Heart left ventricle (tissue), 16 donors: ENCODE measurements around the gene TMEM220. TPM values are rescaled to one million over a fixed set of nuclear protein-coding genes. Genes with fewer than 3 reads are reported as not detected.

Experiments
- ATAC-seq, 4 donors: fragments of 200-7000 bp; cut with Tn5 transposase; one replicate each; pipeline ENCODE4 v1.9.1; 2020 to 2022; ENCODE audit warnings: moderate library complexity in 4 of 4, mild to moderate bottlenecking in 3 of 4, moderate number of reproducible peaks in 1 of 4
- DNase-seq, 5 donors: peaks; one replicate each; pipeline ENCODE4 v3.0.0-alpha.2; 2020
- H3K27ac ChIP-seq, 12 donors: fragments of 200-600 bp; sonication (generic) in 4 of 12; one replicate each; pipeline versions ENCODE4 v1.5.0 to v1.8.0; 2016 to 2022; ENCODE audit warnings: mild to moderate bottlenecking in 2 of 12
- H3K27me3 ChIP-seq, 9 donors: fragments of 200-600 bp; sonication (generic) in 2 of 9; one replicate each; pipeline versions ENCODE4 v1.5.1 to v1.8.0; 2016 to 2022; ENCODE audit warnings: mild to moderate bottlenecking in 3 of 9
- H3K36me3 ChIP-seq, 9 donors: fragments of 200-600 bp; sonication (generic) in 2 of 9; one replicate each; pipeline versions ENCODE4 v1.5.0 to v1.8.0; 2018 to 2022; ENCODE audit warnings: mild to moderate bottlenecking in 2 of 9
- H3K4me1 ChIP-seq, 12 donors: fragments of 200-600 bp; sonication (generic) in 4 of 12; one replicate each; pipeline versions ENCODE4 v1.5.0 to v1.8.0; 2016 to 2022; ENCODE audit warnings: mild to moderate bottlenecking in 3 of 12
- H3K4me3 ChIP-seq, 12 donors: fragments of 200-600 bp; sonication (generic) in 4 of 12; one replicate each; pipeline versions ENCODE4 v1.5.0 to v1.8.0; 2017 to 2022; ENCODE audit warnings: mild to moderate bottlenecking in 9 of 12, moderate library complexity in 4 of 12
- H3K9me3 ChIP-seq, 12 donors: fragments of 200-600 bp; sonication (generic) in 4 of 12; one replicate each; pipeline versions ENCODE4 v1.5.0 to v1.8.0; 2016 to 2022; ENCODE audit warnings: mild to moderate bottlenecking in 1 of 12
- CTCF ChIP-seq, 12 donors: fragments of 200-600 bp; sonication (generic) in 4 of 12; IDR thresholded peaks; one replicate each; pipeline versions ENCODE4 v1.5.0 to v1.8.0; 2018 to 2022; ENCODE audit warnings: antibody characterized with exemption in 12 of 12, mild to moderate bottlenecking in 5 of 12
- POLR2A ChIP-seq, 2 donors: fragments of 450-650 bp; IDR thresholded peaks; one replicate each; pipeline ENCODE4 v1.6.1; 2017; ENCODE audit warnings: antibody characterized with exemption in 2 of 2, mild to moderate bottlenecking in 2 of 2, moderate library complexity in 2 of 2
- WGBS, 4 donors: extraction: QIAGEN DNeasy Blood & Tissue Kit in 2 of 4; methylation state at CpG; one replicate each; pipeline versions ENCODE4 v1.1.5 to v1.1.7; 2013 to 2018; 5-methylcytosine and 5-hydroxymethylcytosine counted together
- intact Hi-C, 10 donors: fragments of 100-400 bp; cut with DNase I; formaldehyde crosslinking; loops; one replicate each; pipeline versions ENCODE4 v1.11.1 to v1.14.2; 2022
- polyA plus RNA-seq, 2 donors: library from polyadenylated mRNA; stranded (reverse); fragments of 200-250 nt; gene quantifications; one replicate each; pipeline ENCODE4 v1.2.3, GENCODE V29; 2013
- total RNA-seq, 9 donors: library from RNA; depleted of rRNA in 2 of 9; stranded (reverse); fragments of >200 nt in 2 of 9; fragmentation: NEBNext Ultra II Directional in 3 of 9; extraction: Animal tissue kit (Norgen Biotek cat#: 25700) in 3 of 9; gene quantifications; one replicate each; pipeline versions ENCODE4 v1.1.0 to v1.2.4, GENCODE V29; 2016 to 2023
- donor health status: ischemic (EF 13 %, LVEDD 7.1; RV severe dilation, severe dysfunction).
- donor health status: healthy with polysubstance abuse.
- donor health status: DM: no; HTN: yes; CAD: no.
- donor health status: DM: no; HTN: no; CAD: no.
- donor health status: ischemic (EF 25% LVEDD 6.9; RV normal size, moderate dysfunction).
- donor health status: ischemic (EF 25% LVEDD 5.7; RV mildly dilated, moderate dysfunction).
- donor health status: healthy.
- donor health status: DM: yes; HTN: yes; CAD: no.
- donor health status: ischemic (EF 35%, LVEDD 5.7; RV mildly dilated, moderate dysfunction).
- donor health status: nonischemic (EF 11% LVEDD 7.7; RV severe dilation, severe dysfunction).
- donor health status: DM: yes; HTN: yes; CAD: no.
- donor health status: PGD.
- donor health status: ischemic (EF 29% LVEDD 5.4; RV normal size, mild dysfunction).
- donor health status: nonischemic (EF 23%, LVEDD 6.1; RV moderate dilation, normal function).

TMEM220 gene
- total and polyA plus RNA-seq, 11 donors = 3.2 to 13.9 (median 6.3) TPM

- DNase-seq = no peak
- intact Hi-C loops = loop anchor here in 1 of 10 donors (5.0 kb wide), 1 partner anchor 79 kb away; the partner anchor contains the start of gene PIRT
- no peak overlapping the region for H3K27ac ChIP-seq
- no peaks in the 10 kb centered on the region for H3K9me3 ChIP-seq
- TF ChIP-seq POLR2A (IDR thresholded peaks at IDR 0.05) (no peak), CTCF (IDR thresholded peaks at IDR 0.05) (no peak)
- no peak overlapping the region for H3K4me3 ChIP-seq
- peaks cover 0 to 6% (median 0%) of the 10 kb centered on the region in 12 donors for H3K4me1 ChIP-seq
- WGBS, 4 donors = 85 to 92% (median 89%) methylated on average over 6 of the region's 6 CpGs
- no peaks in the 10 kb centered on the region for H3K27me3 ChIP-seq
- no peak for ATAC-seq
- no peaks in the 10 kb centered on the region for H3K36me3 ChIP-seq
These were observed 28.2 kb upstream of the TMEM220 start for GRCh38 chr17:10758062-10758461.

- Histone ChIP-seq H3K36me3 (no peaks in the 10 kb centered on the region), H3K4me3 (no peak overlapping the region), H3K9me3 (no peaks in the 10 kb centered on the region), H3K27ac (no peak overlapping the region), H3K4me1 (peaks cover 0 to 6% (median 0%) of the 10 kb centered on the region in 12 donors), H3K27me3 (no peaks in the 10 kb centered on the region)
- intact Hi-C loops = loop anchor here in 1 of 10 donors (5.0 kb wide), 1 partner anchor 80 kb away; the partner anchor contains the start of gene PIRT
- WGBS, 4 donors = 65 to 77% (median 67%) methylated on average over 2 of the region's 2 CpGs
- DNase-seq (no peak), ATAC-seq (no peak)
- TF ChIP-seq POLR2A (IDR thresholded peaks at IDR 0.05) = no peak
- no peak for TF ChIP-seq CTCF (IDR thresholded peaks at IDR 0.05)
These were observed 27.8 kb upstream of the TMEM220 start for GRCh38 chr17:10757647-10758046.

- Histone ChIP-seq H3K36me3 (no peaks in the 10 kb centered on the region), H3K27ac (no peak overlapping the region), H3K9me3 (no peaks in the 10 kb centered on the region), H3K4me3 (no peak overlapping the region), H3K27me3 (no peaks in the 10 kb centered on the region), H3K4me1 (peaks cover 0 to 6% (median 0%) of the 10 kb centered on the region in 12 donors)
- TF ChIP-seq CTCF (IDR thresholded peaks at IDR 0.05) (no peak), POLR2A (IDR thresholded peaks at IDR 0.05) (no peak)
- ATAC-seq (no peak), DNase-seq (no peak)
- intact Hi-C loops = loop anchor here in 1 of 10 donors (5.0 kb wide), 1 partner anchor 80 kb away; the partner anchor contains the start of gene PIRT
- 78 to 88% (median 84%) methylated on average over 5 to 6 of the region's 6 CpGs for WGBS, 4 donors
These were observed 27.2 kb upstream of the TMEM220 start for GRCh38 chr17:10757067-10757466.

GRCh38 chr17:10756619-10757018 lies 26.8 kb upstream of the TMEM220 start:
- no peak overlapping the region for H3K4me3 ChIP-seq
- peaks cover 0 to 6% (median 0%) of the 10 kb centered on the region in 12 donors for H3K4me1 ChIP-seq
- H3K9me3 ChIP-seq = no peaks in the 10 kb centered on the region
- no peak for ATAC-seq
- TF ChIP-seq POLR2A (IDR thresholded peaks at IDR 0.05) (no peak), CTCF (IDR thresholded peaks at IDR 0.05) (no peak)
- WGBS, 4 donors = 78 to 95% (median 88%) methylated on average over 2 of the region's 2 CpGs
- no peak for DNase-seq
- H3K36me3 ChIP-seq = no peaks in the 10 kb centered on the region
- no peaks in the 10 kb centered on the region for H3K27me3 ChIP-seq
- intact Hi-C loops = loop anchor here in 1 of 10 donors (5.0 kb wide), 1 partner anchor 81 kb away; the partner anchor contains the start of gene PIRT
- H3K27ac ChIP-seq = no peak overlapping the region
